Kasumi-1 (cell line): ENCODE data around the gene HNRNPA2B1.
"Not testable (repeated sequence)": the region's sequence is repeated elsewhere in the genome, so short reads cannot be mapped to it uniquely, and the experiment has no call there.

ENCODE experiments used
- DNase-seq, 2 experiments: peaks; one replicate each; lab custom pipeline; 2025; lab: John Stamatoyannopoulos, UW

The HNRNPA2B1 gene

DNA sequence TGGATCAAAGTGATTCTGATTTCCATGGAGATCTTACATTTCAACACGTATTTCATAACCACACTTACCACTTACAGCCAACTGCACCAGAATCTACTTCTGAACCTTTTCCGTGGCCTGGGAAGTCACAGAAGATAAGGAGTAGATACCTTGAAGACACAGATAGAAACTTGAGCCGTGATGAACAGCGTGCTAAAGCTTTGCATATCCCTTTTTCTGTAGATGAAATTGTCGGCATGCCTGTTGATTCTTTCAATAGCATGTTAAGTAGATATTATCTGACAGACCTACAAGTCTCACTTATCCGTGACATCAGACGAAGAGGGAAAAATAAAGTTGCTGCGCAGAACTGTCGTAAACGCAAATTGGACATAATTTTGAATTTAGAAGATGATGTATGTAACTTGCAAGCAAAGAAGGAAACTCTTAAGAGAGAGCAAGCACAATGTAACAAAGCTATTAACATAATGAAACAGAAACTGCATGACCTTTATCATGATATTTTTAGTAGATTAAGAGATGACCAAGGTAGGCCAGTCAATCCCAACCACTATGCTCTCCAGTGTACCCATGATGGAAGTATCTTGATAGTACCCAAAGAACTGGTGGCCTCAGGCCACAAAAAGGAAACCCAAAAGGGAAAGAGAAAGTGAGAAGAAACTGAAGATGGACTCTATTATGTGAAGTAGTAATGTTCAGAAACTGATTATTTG lies 15.3 kb downstream of the HNRNPA2B1 start:
- no peak for DNase-seq

- not testable (repeated sequence) for DNase-seq
Observed at GRCh38 chr7:26184281-26185101, 16.1 kb downstream of the HNRNPA2B1 start.

DNA sequence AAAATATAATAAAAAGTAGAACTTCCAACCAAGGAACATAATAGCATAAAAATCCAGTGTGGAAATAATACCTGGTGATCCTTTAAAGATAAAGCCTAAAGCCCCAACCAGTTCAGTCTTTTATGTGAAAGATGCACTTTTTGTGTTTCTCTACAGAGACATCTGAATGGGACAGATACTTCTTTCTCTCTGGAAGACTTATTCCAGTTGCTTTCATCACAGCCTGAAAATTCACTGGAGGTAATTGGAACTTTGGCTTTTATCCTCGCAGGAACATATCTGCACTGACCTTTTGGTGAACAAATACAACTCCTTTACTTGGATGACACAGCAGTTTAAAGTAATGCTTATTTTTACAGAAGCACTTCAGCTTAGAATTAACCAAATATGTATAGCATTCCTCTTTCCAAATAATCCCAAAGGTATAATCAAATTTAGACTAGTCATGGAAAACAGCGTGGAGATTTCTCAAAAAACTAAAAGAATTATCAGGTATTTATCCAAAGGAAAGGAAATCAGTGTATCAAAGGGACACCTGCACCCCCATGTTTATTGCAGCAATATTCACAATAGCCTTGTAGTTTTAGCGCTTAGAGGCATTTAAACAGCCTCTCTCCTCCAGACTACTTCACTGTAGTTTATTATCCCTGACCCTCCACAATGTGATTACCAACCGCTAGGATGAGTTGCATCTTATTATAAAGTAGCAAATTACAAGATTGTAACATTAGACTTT lies 16.8 kb downstream of the HNRNPA2B1 start:
- no peak for DNase-seq

DNA sequence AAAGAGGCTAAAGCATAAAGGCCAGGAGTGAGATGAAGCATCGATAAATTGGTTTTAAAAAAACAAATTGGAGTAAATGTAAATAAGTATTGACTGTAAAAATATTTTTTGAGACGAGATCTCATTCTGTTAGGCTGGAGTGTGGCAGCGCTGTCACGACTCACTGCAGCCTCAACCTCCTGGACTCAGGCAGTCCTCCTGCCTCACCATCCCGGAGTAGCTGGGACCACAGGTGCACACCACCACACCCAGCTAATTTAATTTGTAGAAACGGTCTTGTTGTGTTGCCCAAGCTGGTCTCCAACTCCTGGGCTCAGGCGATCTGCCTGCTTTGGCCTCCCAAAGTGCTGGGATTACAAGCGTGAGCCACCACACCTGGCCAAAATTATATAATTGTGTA lies 17.8 kb downstream of the HNRNPA2B1 start:
- DNase-seq = no peak

GRCh38 chr7:26182283-26182682 lies 18.3 kb downstream of the HNRNPA2B1 start:
- peak in 1 of 2 experiments; percentile 30 for DNase-seq

- DNase-seq = no peak
Observed at GRCh38 chr7:26181474-26182227, 18.9 kb downstream of the HNRNPA2B1 start.

DNA sequence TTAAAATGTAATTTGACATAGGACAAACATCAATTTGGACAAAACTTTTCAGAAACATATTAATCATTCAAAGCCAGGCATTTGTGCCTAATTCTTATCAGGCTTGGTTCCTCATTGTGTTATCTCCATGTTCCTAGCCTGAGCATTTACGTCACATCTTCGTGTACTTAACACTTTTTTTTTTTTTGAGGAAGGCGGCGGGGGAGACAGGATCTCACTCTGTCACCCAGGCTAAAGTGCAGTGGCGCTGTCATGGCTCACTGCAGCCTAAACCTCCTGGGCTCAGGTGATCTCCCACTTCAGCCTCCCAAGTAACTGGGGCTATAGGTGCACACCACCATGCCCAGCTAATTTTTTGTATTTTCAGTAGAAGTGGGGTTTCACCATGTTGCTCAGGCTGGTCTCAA lies 19.8 kb downstream of the HNRNPA2B1 start:
- no peak for DNase-seq

DNA sequence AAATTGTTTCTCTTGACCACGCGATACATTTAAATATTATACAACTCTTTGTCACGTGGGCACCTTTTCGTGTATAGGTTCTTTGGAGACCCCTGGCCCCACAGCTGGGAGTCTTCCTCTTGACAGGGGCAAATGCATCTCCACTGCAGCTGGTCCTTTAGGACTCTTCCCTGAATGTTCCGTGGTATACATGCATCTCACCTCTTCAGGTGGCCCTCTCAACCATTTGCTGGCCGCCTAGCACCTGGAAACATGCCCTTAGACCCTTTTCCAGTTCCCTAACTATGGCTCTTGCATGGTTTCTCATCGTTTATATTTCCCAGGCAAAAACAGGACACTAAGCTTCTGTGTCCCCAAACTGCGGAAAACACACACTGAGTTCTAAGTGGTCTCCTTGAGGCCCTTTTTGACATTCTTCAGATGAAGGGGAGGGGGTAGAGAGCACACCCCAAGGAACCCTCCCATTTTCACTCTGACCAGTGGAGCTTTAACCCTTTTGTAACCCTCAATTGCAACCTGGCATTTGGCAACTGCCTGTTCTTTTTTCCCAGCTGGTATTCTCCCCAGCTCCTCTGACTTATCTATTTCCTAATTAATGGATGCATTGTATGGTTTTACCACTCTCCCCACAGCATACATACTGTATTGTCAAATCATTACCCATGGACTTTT lies 20.6 kb downstream of the HNRNPA2B1 start:
- DNase-seq = no peak

DNA sequence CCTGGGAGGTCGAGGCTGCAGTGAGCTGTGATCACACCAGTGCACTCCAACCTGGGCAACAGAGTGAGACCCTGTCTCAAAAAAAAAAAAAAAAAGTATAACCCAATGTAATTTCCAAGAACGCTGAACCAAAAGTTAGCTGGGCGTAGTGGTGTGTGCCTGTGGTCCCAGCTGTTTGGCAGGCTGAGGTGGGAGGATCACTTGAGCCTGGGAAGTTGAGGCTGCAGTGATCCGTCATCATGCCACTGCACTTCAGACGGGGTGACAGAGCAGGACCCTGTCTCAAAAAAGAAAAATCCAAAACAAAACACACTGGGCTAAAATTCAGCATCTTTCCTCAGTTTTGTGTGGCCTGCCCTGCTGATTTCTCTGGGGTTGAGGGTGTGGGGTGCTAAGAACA lies 21.1 kb downstream of the HNRNPA2B1 start:
- DNase-seq = no peak

DNA sequence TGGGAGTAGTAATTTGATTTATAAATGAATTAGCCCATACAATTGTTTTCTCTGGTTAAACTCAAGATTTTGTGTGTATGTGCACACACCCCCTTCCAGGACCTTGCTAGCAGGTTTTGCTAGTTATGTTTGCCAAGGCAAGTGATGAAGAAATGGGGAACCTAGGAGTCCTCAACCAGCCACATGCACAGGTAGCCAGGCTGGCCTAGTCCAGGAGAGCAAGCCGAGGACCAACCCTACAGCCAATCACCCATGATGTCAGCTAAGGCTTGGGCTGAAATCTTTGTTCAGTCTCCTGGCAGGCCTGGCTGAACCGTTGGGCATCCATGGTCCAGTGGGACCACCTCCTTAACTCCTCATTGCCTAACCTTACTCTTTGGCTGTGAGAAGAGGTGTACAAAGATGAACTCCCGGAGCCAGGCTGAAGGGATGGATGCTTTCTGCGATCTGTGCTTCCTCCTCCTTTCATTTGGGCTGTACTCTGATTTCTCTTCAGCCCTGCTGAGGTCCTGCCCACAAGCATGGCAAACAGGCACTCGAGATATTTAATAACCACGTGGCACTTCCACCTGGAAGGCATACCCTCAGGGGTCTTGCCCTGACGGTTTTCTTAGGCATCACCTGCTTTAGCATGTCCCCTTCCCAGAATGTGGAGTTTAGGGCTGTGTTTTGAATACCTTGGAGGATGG lies 22.1 kb downstream of the HNRNPA2B1 start:
- no peak for DNase-seq

DNA sequence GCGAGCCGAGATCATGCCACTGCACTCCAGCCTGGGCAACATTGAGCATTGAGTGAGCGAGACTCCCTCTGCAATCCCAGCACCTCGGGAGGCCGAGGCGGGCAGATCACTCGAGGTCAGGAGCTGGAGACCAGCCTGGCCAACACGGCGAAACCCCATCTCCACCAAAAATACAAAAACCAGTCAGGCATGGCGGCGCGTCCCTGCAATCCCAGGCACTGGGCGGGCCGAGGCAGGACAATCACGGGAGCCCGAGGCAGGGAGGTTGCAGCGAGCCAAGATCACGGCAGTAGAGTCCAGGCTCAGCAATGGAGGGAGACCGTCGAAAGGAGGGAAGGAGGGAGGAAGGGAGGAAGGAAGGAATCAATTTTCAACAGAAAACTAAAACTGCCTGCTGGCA lies 23.3 kb downstream of the HNRNPA2B1 start:
- DNase-seq = not testable (repeated sequence)

DNA sequence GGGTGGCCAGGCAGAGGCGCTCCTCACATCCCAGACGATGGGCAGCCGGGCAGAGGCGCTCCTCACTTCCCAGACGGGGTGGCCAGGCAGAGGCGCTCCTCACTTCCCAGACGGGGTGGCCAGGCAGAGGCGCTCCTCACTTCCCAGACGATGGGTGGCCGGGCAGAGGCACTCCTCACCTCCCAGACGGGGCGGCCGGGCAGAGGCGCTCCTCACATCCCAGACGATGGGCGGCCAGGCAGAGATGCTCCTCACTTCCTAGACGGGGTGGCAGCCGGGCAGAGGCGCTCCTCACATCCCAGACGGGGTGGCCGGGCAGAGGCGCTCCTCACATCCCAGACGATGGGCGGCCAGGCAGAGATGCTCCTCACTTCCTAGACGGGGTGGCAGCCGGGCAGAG lies 23.9 kb downstream of the HNRNPA2B1 start:
- not testable (repeated sequence) for DNase-seq

GRCh38 chr7:26175903-26176302 lies 24.6 kb downstream of the HNRNPA2B1 start:
- DNase-seq = not testable (repeated sequence)

GRCh38 chr7:26172048-26172447 lies 28.5 kb downstream of the HNRNPA2B1 start:
- no peak for DNase-seq

- no peak for DNase-seq
Observed at GRCh38 chr7:26171601-26172000, 28.9 kb downstream of the HNRNPA2B1 start.

GRCh38 chr7:26170663-26171062 lies 29.9 kb downstream of the HNRNPA2B1 start:
- DNase-seq = no peak

- DNase-seq = no peak
Observed at GRCh38 chr7:26169271-26169670, 31.3 kb downstream of the HNRNPA2B1 start.

- no peak for DNase-seq
Observed at GRCh38 chr7:26168458-26169023, 32.0 kb downstream of the HNRNPA2B1 start.

DNA sequence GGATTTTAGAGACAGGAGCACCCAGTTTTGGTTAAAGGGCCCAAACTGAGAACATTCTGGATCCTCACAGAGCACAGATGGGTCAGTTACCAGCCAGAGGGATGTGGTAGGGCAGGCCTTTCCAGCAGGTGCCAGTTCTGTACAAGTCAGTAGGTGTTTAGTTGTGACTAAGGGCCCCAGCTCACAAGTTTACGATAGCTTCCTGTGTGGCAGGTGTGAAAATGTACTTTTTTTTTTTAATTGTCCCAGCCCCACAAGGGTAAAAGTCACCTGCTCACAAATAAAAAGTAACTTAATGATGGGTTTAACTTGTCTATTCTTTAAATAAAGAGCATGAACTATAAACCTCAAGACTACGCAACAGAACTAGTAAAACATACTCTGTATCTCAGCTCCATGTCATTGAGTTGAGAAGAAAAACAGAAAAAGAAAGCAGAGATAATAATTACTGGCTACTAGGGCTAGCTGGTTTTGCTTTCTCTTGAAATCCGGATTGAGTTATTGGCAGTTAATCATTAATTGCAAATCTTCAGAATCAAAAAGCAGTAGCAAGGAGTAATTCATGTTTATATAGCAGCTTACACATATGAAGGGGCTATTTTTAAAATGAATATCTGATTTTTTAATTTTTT lies 33.1 kb downstream of the HNRNPA2B1 start:
- DNase-seq = no peak
